Measurements from ENCODE around the gene LMAN1L.

GRCh38 chr15:74807282-74807681, 5.4 kb upstream of the LMAN1L start:
- TF ChIP-seq CTCF (conservative IDR thresholded peaks at IDR 0.05; ENCODE audit: low read length) (no peak), EZH2phosphoT487 (IDR thresholded peaks at IDR 0.05; ENCODE audit: borderline replicate concordance, low read depth, low read length) (no peak)
